HepG2 (cell line): ENCODE results near the gene BPIFB6. TPM values are rescaled to one million over a fixed set of nuclear protein-coding genes. Genes with fewer than 3 reads are reported as not detected.

Source experiments
- ARNT2 ChIP-seq: sonication (generic); formaldehyde crosslinking; IDR thresholded peaks from 2 replicates; pipeline ENCODE4 v1.8.0; 2022; ENCODE audit warnings: mild to moderate bottlenecking, low read depth, missing genetic modification reagents, moderate library complexity
- CCAR2 ChIP-seq: fragments of 200-400 bp; formaldehyde crosslinking; optimal IDR thresholded peaks from 2 replicates; pipeline ENCODE3; 2018; ENCODE audit warnings: low read depth, mild to moderate bottlenecking, low read length, moderate library complexity
- CHCHD3 ChIP-seq: sonication (generic); formaldehyde crosslinking; IDR thresholded peaks from 2 replicates; pipeline ENCODE4 v1.8.0; 2022; ENCODE audit warnings: mild to moderate bottlenecking, missing genetic modification reagents, moderate library complexity
- HNRNPH1 ChIP-seq: fragments of 200-400 bp; formaldehyde crosslinking; optimal IDR thresholded peaks from 2 replicates; pipeline ENCODE3; 2017; ENCODE audit warnings: mild to moderate bottlenecking, low read depth, low read length
- MIER3 ChIP-seq: IDR thresholded peaks from 2 replicates; pipeline ENCODE4 v1.6.1; 2016; ENCODE audit warnings: missing compliant biosample characterization, borderline replicate concordance
- NR1H2 ChIP-seq: sonication (generic); formaldehyde crosslinking; IDR thresholded peaks from 2 replicates; pipeline ENCODE4 v1.8.1; 2022; ENCODE audit warnings: low read depth, missing genetic modification reagents, borderline replicate concordance
- POLR2G ChIP-seq: fragments of 200-400 bp; formaldehyde crosslinking; IDR thresholded peaks from 2 replicates; pipeline ENCODE4 v1.6.1; 2018; ENCODE audit warnings: mild to moderate bottlenecking, low read depth, low read length, moderate library complexity
- RAD51 ChIP-seq: fragments of 450-650 bp; IDR thresholded peaks from 2 replicates; pipeline ENCODE4 v1.6.1; 2016; ENCODE audit warnings: borderline replicate concordance
- RFX5 ChIP-seq: IDR thresholded peaks from 2 replicates; pipeline ENCODE4 v1.6.1; 2011; ENCODE audit warnings: low read depth, low read length, improper control_type of control experiment
- SRSF4 ChIP-seq: fragments of 200-400 bp; formaldehyde crosslinking; IDR thresholded peaks from one replicate; pipeline ENCODE4 v1.6.1; 2018; ENCODE audit warnings: mild to moderate bottlenecking, low read depth, low read length, moderate library complexity; ENCODE audit not compliant: poor library complexity, severe bottlenecking
- TEAD3 ChIP-seq: optimal IDR thresholded peaks from 2 replicates; pipeline ENCODE3; 2016; ENCODE audit warnings: borderline replicate concordance
- TMF1 ChIP-seq: sonication (generic); formaldehyde crosslinking; IDR thresholded peaks from 2 replicates; pipeline ENCODE4 v1.8.1; 2022; ENCODE audit warnings: low read depth, missing genetic modification reagents
- ZNF30 ChIP-seq: sonication (generic); formaldehyde crosslinking; IDR thresholded peaks from 2 replicates; pipeline ENCODE4 v1.5.0; 2020; ENCODE audit warnings: mild to moderate bottlenecking, missing genetic modification reagents
- ZNF34 ChIP-seq: sonication (generic); formaldehyde crosslinking; IDR thresholded peaks from 2 replicates; pipeline ENCODE4 v1.4.0; 2020; ENCODE audit warnings: mild to moderate bottlenecking, missing genetic modification reagents, borderline replicate concordance
- ZNF350 ChIP-seq: sonication (generic); formaldehyde crosslinking; IDR thresholded peaks from 2 replicates; pipeline ENCODE4 v1.4.0; 2020; ENCODE audit warnings: mild to moderate bottlenecking, low read depth, missing genetic modification reagents, borderline replicate concordance
- ZNF430 ChIP-seq: sonication (generic); formaldehyde crosslinking; IDR thresholded peaks from 2 replicates; pipeline ENCODE4 v1.9.0; 2021; ENCODE audit warnings: mild to moderate bottlenecking, missing genetic modification reagents
- ZNF446 ChIP-seq: sonication (generic); formaldehyde crosslinking; IDR thresholded peaks from 2 replicates; pipeline ENCODE4 v1.5.0; 2020; ENCODE audit warnings: mild to moderate bottlenecking, missing genetic modification reagents
- ZNF572 ChIP-seq: sonication (generic); formaldehyde crosslinking; IDR thresholded peaks from 2 replicates; pipeline ENCODE4 v1.5.1; 2020; ENCODE audit warnings: mild to moderate bottlenecking, missing genetic modification reagents
- polyA plus RNA-seq, 8 experiments: library from polyadenylated mRNA; depleted of rRNA in 3 of 8; stranded (reverse) in 7 of 8; unstranded in 1 of 8; fragments of >200 nt; fragmentation: Illumina TruSeq in 4 of 8; extraction: Trizol in 4 of 8; gene quantifications; 2 replicates each; pipeline versions ENCODE4 v1.2.1 to v1.2.3, GENCODE V29; 2011 to 2016; ENCODE audit warnings: low read depth in 4 of 8, missing spikeins in 1 of 8, mixed read lengths in 1 of 8; ENCODE audit not compliant: insufficient read depth in 1 of 8
- total RNA-seq, 5 experiments: library from RNA; depleted of rRNA; stranded (reverse); fragments of >200 nt; fragmentation: Illumina TruSeq; extraction: Trizol; gene quantifications; 2 replicates each; pipeline ENCODE4 v1.2.3, GENCODE V29; 2016; ENCODE audit warnings: low read depth in 1 of 5
- TF ChIP-seq, protein P1 (sequence below): sonication (generic); formaldehyde crosslinking; IDR thresholded peaks from 2 replicates; pipeline ENCODE4 v1.9.0; 2021; ENCODE audit warnings: mild to moderate bottlenecking, missing genetic modification reagents
- TF ChIP-seq, protein P2 (sequence below): sonication (generic); formaldehyde crosslinking; IDR thresholded peaks from 2 replicates; pipeline ENCODE4 v1.9.0; 2022; ENCODE audit warnings: missing genetic modification reagents, mild to moderate bottlenecking, borderline replicate concordance

BPIFB6 gene
- total and polyA plus RNA-seq, 2 of the 13 experiments (the other 11 are each of a cell fraction or from before 2014, with no cell fraction given): 0.13 to 1.7 TPM

DNA sequence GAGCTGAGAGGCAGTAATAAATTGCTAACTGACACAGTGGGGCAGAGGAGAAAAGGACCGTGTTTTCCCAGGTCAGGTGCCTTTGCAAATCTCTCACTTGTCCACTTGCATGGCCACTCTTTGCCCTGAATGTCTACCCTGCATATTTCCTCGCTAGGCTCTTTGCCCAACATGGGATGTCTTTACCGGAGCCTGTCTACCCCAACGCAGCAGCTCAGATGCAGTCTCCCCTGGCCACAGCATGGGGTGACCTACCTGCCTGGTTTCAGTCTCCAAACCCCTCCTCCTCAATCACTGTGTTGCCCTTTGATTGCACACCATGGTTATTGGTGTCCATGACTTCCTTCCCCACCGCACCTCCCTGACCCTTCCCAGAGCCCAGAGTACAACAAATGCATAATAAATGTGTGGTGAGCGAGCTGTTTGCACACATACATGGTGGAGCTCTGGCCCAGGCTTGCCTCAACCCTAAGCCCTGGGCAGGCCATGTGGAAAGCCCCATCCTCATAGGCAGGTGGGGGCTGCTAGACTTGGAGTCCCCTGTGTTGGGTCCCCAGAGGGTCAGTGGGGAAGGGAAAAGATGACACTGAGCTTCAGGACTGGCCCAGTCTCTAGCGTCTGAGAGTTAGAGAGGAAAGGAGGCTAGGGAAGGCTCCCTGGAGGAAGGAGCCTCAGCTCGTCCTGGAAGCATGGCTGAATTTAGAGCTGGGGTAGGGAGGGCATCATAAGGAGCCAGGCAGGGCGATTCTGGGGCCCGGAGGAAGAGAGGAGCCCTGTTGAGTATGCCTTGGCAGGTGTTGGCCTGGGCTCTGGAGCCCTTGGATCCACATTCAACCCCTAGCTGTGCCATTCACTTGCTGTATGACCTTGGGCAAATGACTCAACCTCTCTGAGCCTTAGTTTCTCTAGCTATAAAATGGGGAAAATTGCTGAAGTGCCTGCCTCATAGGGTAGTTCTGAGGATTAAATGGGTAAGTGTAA, 4.4 kb upstream of the BPIFB6 start (continued):
- TF ChIP-seq ZNF446: peak; percentile 91; the same call in 1 of the 2 replicates
- no peak for TF ChIP-seq RAD51
- peak; percentile 22; the same call in 1 of the 2 replicates for TF ChIP-seq ZNF430 (CRISPR knock-in tag)
- TF ChIP-seq ARNT2 (CRISPR knock-in tag): peak; percentile 75; the same call in 1 of the 2 replicates
- TF ChIP-seq ZNF350 (CRISPR knock-in tag): 0 out of 2 replicates have a peak, but pooled peaks have one; percentile 4
- TF ChIP-seq SRSF4: no peak
- no peak; the same call in 1 of the 2 replicates for TF ChIP-seq TMF1 (CRISPR knock-in tag)
- peak; percentile 69; the same call in 1 of the 2 replicates for TF ChIP-seq NR1H2 (CRISPR knock-in tag)
- no peak for TF ChIP-seq MIER3 (CRISPR knock-in tag)
- TF ChIP-seq, protein P1, sequence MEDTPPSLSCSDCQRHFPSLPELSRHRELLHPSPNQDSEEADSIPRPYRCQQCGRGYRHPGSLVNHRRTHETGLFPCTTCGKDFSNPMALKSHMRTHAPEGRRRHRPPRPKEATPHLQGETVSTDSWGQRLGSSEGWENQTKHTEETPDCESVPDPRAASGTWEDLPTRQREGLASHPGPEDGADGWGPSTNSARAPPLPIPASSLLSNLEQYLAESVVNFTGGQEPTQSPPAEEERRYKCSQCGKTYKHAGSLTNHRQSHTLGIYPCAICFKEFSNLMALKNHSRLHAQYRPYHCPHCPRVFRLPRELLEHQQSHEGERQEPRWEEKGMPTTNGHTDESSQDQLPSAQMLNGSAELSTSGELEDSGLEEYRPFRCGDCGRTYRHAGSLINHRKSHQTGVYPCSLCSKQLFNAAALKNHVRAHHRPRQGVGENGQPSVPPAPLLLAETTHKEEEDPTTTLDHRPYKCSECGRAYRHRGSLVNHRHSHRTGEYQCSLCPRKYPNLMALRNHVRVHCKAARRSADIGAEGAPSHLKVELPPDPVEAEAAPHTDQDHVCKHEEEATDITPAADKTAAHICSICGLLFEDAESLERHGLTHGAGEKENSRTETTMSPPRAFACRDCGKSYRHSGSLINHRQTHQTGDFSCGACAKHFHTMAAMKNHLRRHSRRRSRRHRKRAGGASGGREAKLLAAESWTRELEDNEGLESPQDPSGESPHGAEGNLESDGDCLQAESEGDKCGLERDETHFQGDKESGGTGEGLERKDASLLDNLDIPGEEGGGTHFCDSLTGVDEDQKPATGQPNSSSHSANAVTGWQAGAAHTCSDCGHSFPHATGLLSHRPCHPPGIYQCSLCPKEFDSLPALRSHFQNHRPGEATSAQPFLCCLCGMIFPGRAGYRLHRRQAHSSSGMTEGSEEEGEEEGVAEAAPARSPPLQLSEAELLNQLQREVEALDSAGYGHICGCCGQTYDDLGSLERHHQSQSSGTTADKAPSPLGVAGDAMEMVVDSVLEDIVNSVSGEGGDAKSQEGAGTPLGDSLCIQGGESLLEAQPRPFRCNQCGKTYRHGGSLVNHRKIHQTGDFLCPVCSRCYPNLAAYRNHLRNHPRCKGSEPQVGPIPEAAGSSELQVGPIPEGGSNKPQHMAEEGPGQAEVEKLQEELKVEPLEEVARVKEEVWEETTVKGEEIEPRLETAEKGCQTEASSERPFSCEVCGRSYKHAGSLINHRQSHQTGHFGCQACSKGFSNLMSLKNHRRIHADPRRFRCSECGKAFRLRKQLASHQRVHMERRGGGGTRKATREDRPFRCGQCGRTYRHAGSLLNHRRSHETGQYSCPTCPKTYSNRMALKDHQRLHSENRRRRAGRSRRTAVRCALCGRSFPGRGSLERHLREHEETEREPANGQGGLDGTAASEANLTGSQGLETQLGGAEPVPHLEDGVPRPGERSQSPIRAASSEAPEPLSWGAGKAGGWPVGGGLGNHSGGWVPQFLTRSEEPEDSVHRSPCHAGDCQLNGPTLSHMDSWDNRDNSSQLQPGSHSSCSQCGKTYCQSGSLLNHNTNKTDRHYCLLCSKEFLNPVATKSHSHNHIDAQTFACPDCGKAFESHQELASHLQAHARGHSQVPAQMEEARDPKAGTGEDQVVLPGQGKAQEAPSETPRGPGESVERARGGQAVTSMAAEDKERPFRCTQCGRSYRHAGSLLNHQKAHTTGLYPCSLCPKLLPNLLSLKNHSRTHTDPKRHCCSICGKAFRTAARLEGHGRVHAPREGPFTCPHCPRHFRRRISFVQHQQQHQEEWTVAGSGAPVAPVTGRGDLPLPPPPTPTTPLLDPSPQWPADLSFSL (CRISPR knock-in tag): 0 out of 2 replicates have a peak, but pooled peaks have one; percentile 30
- no peak for TF ChIP-seq RFX5
- peak; percentile 58 for TF ChIP-seq HNRNPH1
- 0 out of 2 replicates have a peak, but pooled peaks have one; percentile 14 for TF ChIP-seq ZNF572
- peak; percentile 88 for TF ChIP-seq CCAR2
- peak; percentile 73 for TF ChIP-seq POLR2G
- 0 out of 2 replicates have a peak, but pooled peaks have one; percentile 57 for TF ChIP-seq ZNF34 (CRISPR knock-in tag)
- TF ChIP-seq, protein P2, sequence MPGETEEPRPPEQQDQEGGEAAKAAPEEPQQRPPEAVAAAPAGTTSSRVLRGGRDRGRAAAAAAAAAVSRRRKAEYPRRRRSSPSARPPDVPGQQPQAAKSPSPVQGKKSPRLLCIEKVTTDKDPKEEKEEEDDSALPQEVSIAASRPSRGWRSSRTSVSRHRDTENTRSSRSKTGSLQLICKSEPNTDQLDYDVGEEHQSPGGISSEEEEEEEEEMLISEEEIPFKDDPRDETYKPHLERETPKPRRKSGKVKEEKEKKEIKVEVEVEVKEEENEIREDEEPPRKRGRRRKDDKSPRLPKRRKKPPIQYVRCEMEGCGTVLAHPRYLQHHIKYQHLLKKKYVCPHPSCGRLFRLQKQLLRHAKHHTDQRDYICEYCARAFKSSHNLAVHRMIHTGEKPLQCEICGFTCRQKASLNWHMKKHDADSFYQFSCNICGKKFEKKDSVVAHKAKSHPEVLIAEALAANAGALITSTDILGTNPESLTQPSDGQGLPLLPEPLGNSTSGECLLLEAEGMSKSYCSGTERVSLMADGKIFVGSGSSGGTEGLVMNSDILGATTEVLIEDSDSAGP (CRISPR knock-in tag): peak; percentile 41; the same call in 1 of the 2 replicates
- peak; percentile 76; the same call in 1 of the 2 replicates for TF ChIP-seq ZNF30 (CRISPR knock-in tag)
- TF ChIP-seq TEAD3 (CRISPR knock-in tag): peak; percentile 39
- TF ChIP-seq CHCHD3: peak; percentile 73; the same call in 1 of the 2 replicates
